Pons (tissue), 1 donor: ENCODE results near the gene PPM1H.
"Not testable (repeated sequence)": the region's sequence is repeated elsewhere in the genome, so short reads cannot be mapped to it uniquely, and the experiment has no call there.

Experiments
- DNase-seq: peaks from one replicate; pipeline ENCODE4 v3.0.0-alpha.2; 2016; ENCODE audit warnings: low spot score

The PPM1H gene

GRCh38 chr12:62934799-62935674 lies at the start of gene PPM1H:
Gene PPM1H (minus strand): TSS chr12:62935150. CDS start chr12:62934736, 414 bp downstream.
- DNase-seq: peak; percentile 73

GRCh38 chr12:62983594-62983993 lies 48.6 kb upstream of the PPM1H start:
- DNase-seq: peak; percentile 37

GRCh38 chr12:62978768-62979167 lies 43.8 kb upstream of the PPM1H start:
- DNase-seq: no peak

DNA sequence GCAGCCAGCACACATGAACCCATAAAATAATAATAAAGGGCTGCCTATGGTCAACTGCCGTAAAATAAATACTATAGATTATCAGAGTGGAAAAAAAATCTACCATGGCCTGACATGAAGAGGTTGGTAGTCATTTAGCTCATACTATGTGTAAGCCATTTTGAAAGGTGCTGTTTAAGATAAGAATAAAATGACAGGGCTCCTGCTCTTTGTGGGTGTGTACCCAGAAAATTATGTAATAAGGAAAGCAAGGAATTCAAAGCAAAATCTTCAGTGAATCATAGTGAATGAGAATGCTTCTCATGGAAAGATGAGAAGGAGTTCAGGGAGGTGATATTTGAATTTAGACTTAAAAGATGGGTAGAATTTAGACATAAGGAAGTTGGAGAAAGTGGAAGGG lies 42.9 kb upstream of the PPM1H start:
- no peak for DNase-seq

GRCh38 chr12:62977418-62977817 lies 42.5 kb upstream of the PPM1H start:
- DNase-seq: no peak

GRCh38 chr12:62976110-62976662 lies 41.2 kb upstream of the PPM1H start:
- DNase-seq: no peak

DNA sequence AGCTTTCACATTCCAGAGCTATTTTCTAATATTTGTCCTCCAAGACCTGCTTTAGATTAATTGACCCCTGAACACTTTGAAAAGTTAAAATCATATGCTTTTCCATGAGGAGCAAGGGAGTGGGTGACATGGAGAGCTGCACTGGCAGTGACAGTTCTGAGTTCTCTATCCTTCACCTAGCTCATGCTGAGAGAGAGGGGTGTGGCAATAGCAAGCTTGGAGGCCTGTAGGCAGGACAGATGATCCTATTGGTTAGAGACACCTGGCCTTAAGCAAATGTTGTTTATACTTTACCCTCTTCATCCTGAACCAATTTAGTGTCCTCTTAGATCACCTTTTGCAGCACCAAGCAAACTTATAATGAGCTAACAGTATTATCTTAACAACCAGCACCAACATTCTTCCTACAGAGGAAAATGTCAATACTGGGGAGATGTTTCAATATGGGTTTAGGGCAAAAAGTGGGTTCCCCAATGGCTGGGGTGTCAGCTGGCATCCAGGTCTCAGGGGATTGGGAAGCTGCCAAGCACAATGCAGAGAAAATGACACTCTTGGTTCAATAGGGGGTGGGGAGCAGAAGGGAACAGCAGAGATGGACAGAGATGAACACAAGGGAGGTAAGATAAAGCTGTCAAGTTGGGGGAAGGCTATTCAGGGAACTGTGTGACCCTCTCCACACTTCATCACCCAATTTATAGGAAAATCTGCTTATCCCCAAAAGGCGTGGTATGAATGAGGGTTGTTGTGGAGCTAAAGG lies 37.0 kb upstream of the PPM1H start:
- no peak for DNase-seq

GRCh38 chr12:62969695-62970094 lies 34.7 kb upstream of the PPM1H start:
- no peak for DNase-seq

GRCh38 chr12:62967701-62968100 lies 32.8 kb upstream of the PPM1H start:
- DNase-seq: no peak

DNA sequence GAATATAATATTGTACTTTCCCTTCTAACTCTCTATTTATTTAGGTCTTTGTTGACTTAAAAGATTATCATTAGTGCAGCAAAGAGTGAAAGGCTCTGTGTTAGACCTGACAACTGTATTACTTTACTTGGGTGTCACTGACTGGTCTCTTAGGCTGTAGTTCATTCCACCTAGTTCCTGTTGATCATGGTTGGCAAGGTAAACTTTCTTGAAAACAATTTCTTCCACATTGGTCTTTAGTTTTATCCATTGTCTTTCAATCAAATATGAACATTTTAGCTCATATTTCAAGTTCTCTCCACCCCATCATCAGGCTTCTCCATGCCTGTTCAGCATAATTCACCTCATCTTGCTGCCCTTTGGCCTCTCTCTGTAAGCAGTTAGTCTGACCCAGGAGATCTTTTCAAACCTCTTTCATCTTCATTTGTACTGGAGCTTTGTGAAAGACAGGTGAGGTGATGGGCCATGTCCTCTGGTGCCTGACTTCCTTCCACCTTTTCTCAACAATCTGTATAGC lies 32.1 kb upstream of the PPM1H start:
- DNase-seq: no peak

- not testable (repeated sequence) for DNase-seq
These were observed 31.6 kb upstream of the PPM1H start for GRCh38 chr12:62966446-62966989.

- not testable (repeated sequence) for DNase-seq
These were observed 30.8 kb upstream of the PPM1H start for GRCh38 chr12:62965700-62966099.

- not testable (repeated sequence) for DNase-seq
These were observed 30.3 kb upstream of the PPM1H start for GRCh38 chr12:62965242-62965641.

DNA sequence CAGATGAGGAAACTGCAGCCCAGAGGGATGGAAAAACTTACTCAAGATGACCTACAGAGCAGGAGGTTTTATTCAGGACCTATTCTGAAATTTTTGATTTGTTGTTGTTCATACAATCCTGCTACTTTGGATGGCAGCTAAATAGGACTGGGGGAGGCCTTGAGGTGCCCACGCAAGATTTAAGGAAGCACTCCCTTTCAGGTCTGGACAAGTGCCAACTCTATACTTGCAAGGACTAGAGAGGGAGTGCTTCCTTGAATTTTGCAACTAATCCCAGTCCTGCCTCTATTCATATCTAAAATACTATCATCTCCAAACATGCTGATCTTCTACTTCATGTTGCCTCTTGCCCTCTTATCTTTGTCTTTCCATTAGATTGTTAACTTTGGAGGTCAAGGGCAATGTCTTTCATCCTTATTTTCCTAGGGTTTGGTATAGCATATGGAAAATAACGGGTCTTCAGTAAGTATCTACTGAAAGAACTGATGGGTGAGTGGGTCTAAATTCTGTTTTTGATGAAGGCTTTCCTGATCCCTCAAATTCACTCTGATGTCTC lies 28.6 kb upstream of the PPM1H start:
- DNase-seq: no peak

DNA sequence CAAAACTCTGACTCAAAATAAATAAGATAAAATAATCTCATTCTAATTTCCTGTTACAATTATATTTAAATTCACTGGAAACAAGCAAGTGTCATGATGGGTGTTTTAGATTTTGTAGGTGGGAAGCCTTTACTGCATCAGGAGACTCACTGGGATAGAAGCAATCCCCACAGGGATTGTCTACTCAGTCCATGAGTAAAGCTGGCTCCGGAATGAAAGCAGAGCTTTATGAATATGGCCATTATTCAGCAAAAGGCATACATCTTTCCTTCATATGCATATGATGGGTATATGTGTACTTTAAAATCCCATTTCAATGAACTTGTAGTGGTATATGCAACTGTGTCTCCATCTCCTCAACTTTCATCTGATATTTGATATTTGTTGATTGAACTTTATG lies 25.4 kb upstream of the PPM1H start:
- DNase-seq: no peak

GRCh38 chr12:62959745-62960144 lies 24.8 kb upstream of the PPM1H start:
- no peak for DNase-seq

GRCh38 chr12:62957233-62957953 lies 22.4 kb upstream of the PPM1H start:
- DNase-seq: no peak

- DNase-seq: no peak
These were observed 20.7 kb upstream of the PPM1H start for GRCh38 chr12:62955678-62956077.

GRCh38 chr12:62950317-62950716 lies 15.4 kb upstream of the PPM1H start:
- no peak for DNase-seq

GRCh38 chr12:62948123-62948522 lies 13.2 kb upstream of the PPM1H start:
- no peak for DNase-seq

DNA sequence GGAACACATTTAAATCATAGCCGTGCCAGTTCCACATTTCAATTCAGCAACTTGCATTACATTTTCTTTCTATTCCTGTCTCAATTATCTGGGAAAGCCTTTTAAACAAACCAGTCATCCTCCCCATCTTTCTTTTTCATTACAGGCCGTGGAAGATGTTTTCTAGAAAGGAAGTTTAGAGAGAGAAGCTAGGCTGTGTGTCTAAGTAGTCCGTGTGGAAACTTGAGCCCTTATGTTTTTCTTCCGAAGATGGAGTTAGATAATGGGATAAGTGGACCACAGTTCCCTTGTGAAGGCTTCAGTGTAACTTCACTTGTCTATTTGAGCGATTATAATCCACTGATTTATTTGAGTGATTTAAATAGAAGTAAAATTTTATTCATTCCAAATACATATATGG lies 12.4 kb upstream of the PPM1H start:
- DNase-seq: no peak
